Type B pancreatic cell (in vitro differentiated cells): ENCODE results near the gene SRGAP1. TPM values are rescaled to one million over a fixed set of nuclear protein-coding genes. Genes with fewer than 3 reads are reported as not detected.
"Not testable (repeated sequence)": the region's sequence is repeated elsewhere in the genome, so short reads cannot be mapped to it uniquely, and the experiment has no call there.

ENCODE experiments used
- DNase-seq: peaks from one replicate; pipeline ENCODE4 v3.0.0; 2021; ENCODE audit warnings: mixed read lengths; ENCODE audit not compliant: unreplicated experiment; ENCODE audit errors: extremely low spot score
- H3K27ac Mint-ChIP-seq: 2 replicates; pipeline ENCODE4 v1.8.0; 2021; ENCODE audit warnings: mild to moderate bottlenecking, mixed read lengths
- H3K27me3 Mint-ChIP-seq: 2 replicates; pipeline ENCODE4 v1.8.0; 2021; ENCODE audit warnings: mixed read lengths
- H3K36me3 Mint-ChIP-seq: 2 replicates; pipeline ENCODE4 v1.8.0; 2021; ENCODE audit warnings: mixed read lengths
- H3K4me1 Mint-ChIP-seq: one replicate; pipeline ENCODE4 v1.8.0; 2021; ENCODE audit warnings: mixed read lengths; ENCODE audit not compliant: unreplicated experiment
- H3K4me3 Mint-ChIP-seq: 2 replicates; pipeline ENCODE4 v1.8.0; 2021; ENCODE audit warnings: mild to moderate bottlenecking, mixed read lengths
- H3K9me3 Mint-ChIP-seq: 2 replicates; pipeline ENCODE4 v1.8.0; 2021; ENCODE audit warnings: mixed read lengths
- CTCF ChIP-seq: fragments of 200-600 bp; sonication (generic); conservative IDR thresholded peaks from 2 replicates; pipeline ENCODE4 v1.5.0; 2021; ENCODE audit warnings: antibody characterized with exemption, mild to moderate bottlenecking
- total RNA-seq: library from RNA; stranded (reverse); gene quantifications from 2 replicates; pipeline ENCODE4 v1.2.1, GENCODE V29; 2021; ENCODE audit warnings: low replicate concordance

The SRGAP1 gene
- total RNA-seq, 1 donor from 2014 or later = 14.9 TPM

DNA sequence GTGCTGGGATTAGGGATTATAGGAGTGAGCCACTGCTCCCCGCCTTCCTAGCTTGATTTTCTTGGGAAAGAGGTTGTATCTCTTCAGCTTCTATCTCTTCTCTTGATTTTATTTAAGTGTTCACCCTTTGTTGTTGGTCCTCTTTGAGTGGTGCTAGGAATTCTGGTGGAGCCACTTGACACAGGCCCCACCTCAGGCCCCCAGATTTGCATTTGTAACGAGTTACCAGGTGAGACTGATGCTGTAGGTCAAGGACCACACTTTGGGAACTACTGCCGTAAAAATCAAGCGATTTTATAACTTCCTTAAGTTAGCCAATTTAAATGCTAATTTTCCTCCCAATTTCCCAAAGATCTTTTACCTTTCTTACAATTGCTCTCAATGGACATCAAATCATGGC, 26.3 kb downstream of the SRGAP1 start:
- H3K36me3 Mint-ChIP-seq = no peaks in the 10 kb centered on the region

GRCh38 chr12:63874897-63875480, 30.5 kb downstream of the SRGAP1 start:
- Mint-ChIP-seq H3K27me3 (no peaks in the 10 kb centered on the region), H3K4me3 (no peak overlapping the region), H3K36me3 (no peaks in the 10 kb centered on the region), H3K9me3 (no peaks in the 10 kb centered on the region), H3K27ac (no peak overlapping the region), H3K4me1 (peaks cover 7% of the 10 kb centered on the region)
- no peak for DNase-seq
- TF ChIP-seq CTCF = no peak

More for the DNA sequence above, 26.3 kb downstream of the SRGAP1 start:
- H3K27ac Mint-ChIP-seq = no peak overlapping the region
- no peak overlapping the region for H3K4me3 Mint-ChIP-seq
- TF ChIP-seq CTCF = no peak
- H3K9me3 Mint-ChIP-seq = no peaks in the 10 kb centered on the region
- no peak for DNase-seq
- no peaks in the 10 kb centered on the region for H3K27me3 Mint-ChIP-seq
- peaks cover 21% of the 10 kb centered on the region for H3K4me1 Mint-ChIP-seq

- H3K4me1 Mint-ChIP-seq = peaks cover 9% of the 10 kb centered on the region
- no peaks in the 10 kb centered on the region for H3K9me3 Mint-ChIP-seq
- no peak for DNase-seq
- TF ChIP-seq CTCF = no peak
- peaks cover 3% of the 10 kb centered on the region for H3K36me3 Mint-ChIP-seq
- H3K27me3 Mint-ChIP-seq = no peaks in the 10 kb centered on the region
- H3K27ac Mint-ChIP-seq = no peak overlapping the region
- H3K4me3 Mint-ChIP-seq = no peak overlapping the region
Measured at GRCh38 chr12:63875703-63876102, 31.2 kb downstream of the SRGAP1 start.

DNA sequence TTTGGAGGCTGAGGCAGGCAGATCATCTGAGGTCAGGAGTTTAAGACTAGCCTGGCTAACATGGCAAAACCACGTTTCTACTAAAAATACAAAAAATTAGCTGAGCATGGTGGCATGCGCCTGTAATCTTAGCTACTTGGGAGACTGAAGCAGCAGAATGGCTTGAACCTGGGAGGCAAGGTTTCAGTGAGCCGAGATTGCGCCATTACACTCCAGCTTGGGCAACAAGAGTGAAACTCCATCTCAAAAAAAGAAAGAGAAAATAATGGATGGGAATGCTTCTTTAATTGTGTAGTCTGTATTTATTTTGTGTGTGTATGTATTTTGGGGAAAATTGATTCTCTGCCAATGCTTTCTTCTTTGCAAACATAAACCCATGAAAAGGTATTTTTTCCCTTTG, 32.5 kb downstream of the SRGAP1 start:
- H3K4me3 Mint-ChIP-seq = no peak overlapping the region
- no peak overlapping the region for H3K27ac Mint-ChIP-seq
- DNase-seq = no peak
- peaks cover 11% of the 10 kb centered on the region for H3K4me1 Mint-ChIP-seq
- no peak for TF ChIP-seq CTCF
- no peaks in the 10 kb centered on the region for H3K9me3 Mint-ChIP-seq
- no peaks in the 10 kb centered on the region for H3K27me3 Mint-ChIP-seq
- H3K36me3 Mint-ChIP-seq = peaks cover 6% of the 10 kb centered on the region

DNA sequence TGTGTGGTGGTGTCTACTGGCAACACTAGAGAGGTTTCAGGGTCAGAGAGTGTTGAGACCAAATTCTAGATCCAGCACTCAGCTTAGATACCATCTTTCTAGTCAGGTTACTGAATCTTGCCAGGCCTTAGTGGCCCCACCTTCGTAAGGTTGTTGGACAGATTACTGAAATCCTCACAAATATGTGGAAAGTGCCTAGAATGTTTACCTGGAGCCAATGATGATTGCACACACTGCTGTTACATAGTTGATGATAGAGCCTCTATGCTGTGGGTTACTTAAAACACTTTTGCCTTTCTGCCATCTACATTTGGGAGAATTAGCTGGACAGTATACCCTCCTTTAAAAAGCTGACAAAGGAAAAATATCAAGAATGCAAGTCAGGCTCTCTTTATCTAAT, 33.2 kb downstream of the SRGAP1 start:
- DNase-seq = no peak
- H3K36me3 Mint-ChIP-seq = peaks cover 6% of the 10 kb centered on the region
- TF ChIP-seq CTCF = no peak
- no peaks in the 10 kb centered on the region for H3K9me3 Mint-ChIP-seq
- no peak overlapping the region for H3K4me3 Mint-ChIP-seq
- H3K27ac Mint-ChIP-seq = no peak overlapping the region
- H3K4me1 Mint-ChIP-seq = peaks cover 11% of the 10 kb centered on the region
- no peaks in the 10 kb centered on the region for H3K27me3 Mint-ChIP-seq

DNA sequence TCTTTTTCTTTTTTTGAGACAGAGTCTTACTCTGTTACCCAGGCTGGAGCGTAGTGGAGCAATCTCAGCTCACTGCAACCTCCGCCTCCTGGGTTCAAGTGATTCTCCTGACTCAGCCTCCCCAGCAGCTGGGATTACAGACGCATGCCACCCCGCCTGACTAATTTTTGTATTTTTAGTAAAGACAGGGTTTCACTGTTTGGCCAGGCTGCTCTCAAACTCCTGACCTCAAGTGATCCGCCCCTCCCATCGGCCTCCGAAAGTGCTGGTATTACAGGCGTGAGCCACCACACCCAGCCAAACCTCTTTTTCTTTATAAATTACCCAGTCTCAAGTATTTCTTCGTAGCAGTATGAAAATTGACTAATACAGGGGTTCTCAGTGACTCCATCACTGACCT, 35.7 kb downstream of the SRGAP1 start:
- H3K4me3 Mint-ChIP-seq, DNase-seq, H3K27ac Mint-ChIP-seq, H3K27me3 Mint-ChIP-seq, H3K36me3 Mint-ChIP-seq, H3K9me3 Mint-ChIP-seq: not testable (repeated sequence)
- H3K4me1 Mint-ChIP-seq = peaks cover 11% of the 10 kb centered on the region
